GM18861 (cell line): ENCODE data around the gene LHFPL6.

ENCODE experiments used
- ATAC-seq: cut with Tn5 transposase; IDR thresholded peaks from one replicate; pipeline ENCODE4 v1.9.1; 2021; ENCODE audit not compliant: unreplicated experiment

The LHFPL6 gene

GRCh38 chr13:39521701-39522100 is 81.3 kb downstream of the LHFPL6 start:
- ATAC-seq = no peak

- no peak for ATAC-seq
Measured at GRCh38 chr13:39516096-39516495, 86.9 kb downstream of the LHFPL6 start.

GRCh38 chr13:39515224-39515714 is 87.7 kb downstream of the LHFPL6 start:
- ATAC-seq = no peak

- no peak for ATAC-seq
Measured at GRCh38 chr13:39512687-39513086, 90.3 kb downstream of the LHFPL6 start.

GRCh38 chr13:39510316-39510695 is 92.7 kb downstream of the LHFPL6 start:
- peak; percentile 76 for ATAC-seq

- no peak for ATAC-seq
Measured at GRCh38 chr13:39509616-39510315, 93.2 kb downstream of the LHFPL6 start.

GRCh38 chr13:39506559-39507390 is 96.2 kb downstream of the LHFPL6 start:
- no peak for ATAC-seq

GRCh38 chr13:39505151-39505550 is 97.8 kb downstream of the LHFPL6 start:
- ATAC-seq = no peak

GRCh38 chr13:39503048-39503447 is 99.9 kb downstream of the LHFPL6 start:
- ATAC-seq = no peak

GRCh38 chr13:39501702-39502324 is 101.2 kb downstream of the LHFPL6 start:
- ATAC-seq = no peak

- ATAC-seq = no peak
Measured at GRCh38 chr13:39499604-39500003, 103.4 kb downstream of the LHFPL6 start.

- no peak for ATAC-seq
Measured at GRCh38 chr13:39498471-39499114, 104.4 kb downstream of the LHFPL6 start.

- ATAC-seq = no peak
Measured at GRCh38 chr13:39496506-39496905, 106.5 kb downstream of the LHFPL6 start.

- ATAC-seq = no peak
Measured at GRCh38 chr13:39494633-39495032, 108.4 kb downstream of the LHFPL6 start.

GRCh38 chr13:39494006-39494405 is 109.0 kb downstream of the LHFPL6 start:
- ATAC-seq = no peak

- ATAC-seq = no peak
Measured at GRCh38 chr13:39490136-39490535, 112.9 kb downstream of the LHFPL6 start.

GRCh38 chr13:39486758-39487157 is 116.2 kb downstream of the LHFPL6 start:
- ATAC-seq = no peak

GRCh38 chr13:39485314-39485700 is 117.7 kb downstream of the LHFPL6 start:
- ATAC-seq = no peak

- ATAC-seq = no peak
Measured at GRCh38 chr13:39484506-39485313, 118.3 kb downstream of the LHFPL6 start.

GRCh38 chr13:39483326-39483725 is 119.7 kb downstream of the LHFPL6 start:
- no peak for ATAC-seq
